Measurements from ENCODE around the gene CORO2B.

Gene CORO2B

DNA sequence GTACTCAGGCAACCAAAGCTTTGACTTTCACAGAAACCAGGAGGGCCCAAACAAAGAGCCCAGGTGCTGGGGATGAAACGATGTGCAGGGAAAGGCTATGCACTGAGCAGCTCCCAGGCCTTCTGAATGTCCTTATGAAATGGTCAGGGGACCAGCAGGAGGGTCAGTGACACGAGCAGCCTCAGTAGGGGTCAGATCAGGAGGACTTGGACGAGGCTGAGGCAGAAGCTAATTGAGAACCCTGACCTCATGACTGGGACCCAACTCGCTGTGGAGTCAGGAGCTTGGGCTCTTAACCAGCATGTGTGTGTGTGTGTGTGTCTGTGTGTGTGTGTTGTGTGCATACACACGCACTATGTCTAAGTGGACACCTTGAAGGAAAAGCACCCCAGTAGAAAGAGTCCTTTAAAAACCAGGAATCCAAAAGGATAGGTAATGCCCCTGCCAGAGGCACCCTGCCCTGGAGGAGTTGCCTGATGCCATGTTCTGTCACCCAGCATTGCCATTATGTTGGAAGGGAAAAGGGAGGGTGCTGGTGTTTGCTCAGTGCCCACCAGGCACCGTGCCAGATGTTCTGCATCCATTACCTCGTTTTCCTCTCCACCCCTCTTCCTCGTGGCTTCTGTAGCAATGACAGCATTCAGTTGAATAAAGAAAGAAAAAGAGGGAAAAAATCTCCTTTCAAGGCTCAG lies 50.9 kb downstream of the CORO2B start:
- no peak for DNase-seq (ENCODE audit: low read depth in 2 of 2)

DNA sequence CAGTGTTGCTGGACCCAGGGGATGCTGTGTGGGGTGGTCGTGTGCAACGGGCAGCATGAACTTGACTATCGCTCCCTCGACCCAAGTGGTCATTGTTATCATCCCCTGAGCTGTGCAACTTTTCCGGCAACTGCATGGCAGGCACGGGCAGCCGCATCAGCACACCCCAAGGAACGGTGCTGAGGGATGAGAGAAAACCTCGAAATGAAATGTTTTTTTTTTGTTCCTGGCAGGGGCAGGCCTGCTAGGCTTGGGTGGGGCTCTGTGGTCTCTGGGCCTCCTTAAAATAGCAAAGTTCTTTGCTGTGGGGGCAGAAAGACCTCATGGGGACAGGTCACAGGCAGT lies 51.4 kb downstream of the CORO2B start:
- no peak for DNase-seq (ENCODE audit: low read depth in 2 of 2)

- no peak for DNase-seq (ENCODE audit: low read depth in 2 of 2)
These were observed 52.0 kb downstream of the CORO2B start for GRCh38 chr15:68630836-68631235.

DNA sequence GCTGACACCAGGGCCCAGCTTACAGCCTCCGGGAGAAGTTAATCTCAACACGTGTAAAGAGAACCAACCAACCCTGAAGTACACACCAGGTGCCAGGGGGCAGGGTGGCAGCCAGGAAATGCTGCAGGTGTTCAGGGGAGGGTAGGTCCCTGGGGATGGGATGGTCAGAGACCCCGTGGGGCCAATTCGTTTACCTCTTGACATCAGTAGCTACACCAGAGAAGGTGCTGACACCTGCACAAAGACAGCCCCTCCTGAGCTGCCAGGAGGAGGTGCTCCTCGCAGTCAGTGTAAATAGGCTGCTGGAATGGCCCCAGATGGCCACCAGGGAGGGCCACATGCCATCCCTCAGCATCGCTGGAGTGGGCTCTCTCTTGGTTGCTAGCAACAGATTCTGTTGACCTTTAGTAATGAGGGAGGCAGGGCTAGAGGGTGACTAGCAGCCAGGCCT lies 52.8 kb downstream of the CORO2B start:
- no peak for DNase-seq (ENCODE audit: low read depth in 2 of 2)

GRCh38 chr15:68632101-68632500 lies 53.3 kb downstream of the CORO2B start:
- DNase-seq (ENCODE audit: low read depth in 2 of 2) = no peak

- DNase-seq (ENCODE audit: low read depth in 2 of 2) = no peak
These were observed 54.7 kb downstream of the CORO2B start for GRCh38 chr15:68633231-68634121.

DNA sequence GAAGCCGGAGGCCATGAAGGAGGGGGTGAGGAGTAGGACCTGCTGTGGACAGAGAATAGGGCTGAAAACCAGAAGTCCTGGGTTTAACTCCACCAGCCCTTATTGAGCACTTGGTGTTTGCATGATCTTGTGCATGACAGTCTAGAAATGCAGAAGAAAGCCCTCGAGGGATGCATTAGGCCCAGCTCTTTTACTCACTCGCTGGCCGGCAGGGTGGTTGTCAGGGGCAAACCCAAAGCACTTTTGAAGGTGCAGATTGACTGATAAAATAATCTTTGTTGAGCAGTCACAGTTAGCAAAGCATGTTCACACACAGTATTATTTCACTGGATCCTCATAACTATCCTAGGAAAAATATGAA lies 55.3 kb downstream of the CORO2B start:
- no peak for DNase-seq (ENCODE audit: low read depth in 2 of 2)

GRCh38 chr15:68634531-68634930 lies 55.7 kb downstream of the CORO2B start:
- DNase-seq (ENCODE audit: low read depth in 2 of 2) = no peak

DNA sequence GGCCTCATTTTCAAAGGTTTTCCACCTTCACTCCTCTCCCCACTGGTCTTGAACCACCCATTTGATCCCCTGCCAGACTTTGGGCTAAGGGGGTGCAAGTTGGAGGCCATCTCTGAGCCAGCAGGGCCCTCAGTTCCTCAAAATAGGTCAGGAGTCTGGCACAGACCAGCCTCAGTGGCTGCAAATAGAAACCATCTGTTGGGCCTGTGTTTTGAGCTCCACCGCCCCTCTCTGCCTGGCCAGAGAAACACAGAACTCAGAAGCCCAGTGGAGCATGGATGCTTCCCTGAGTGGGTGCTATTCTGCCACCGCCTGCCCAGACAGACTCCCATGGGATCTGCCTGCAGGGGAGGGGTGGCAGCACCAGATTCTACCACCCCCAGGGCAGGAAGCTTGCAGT lies 56.3 kb downstream of the CORO2B start:
- no peak for DNase-seq (ENCODE audit: low read depth in 2 of 2)

DNA sequence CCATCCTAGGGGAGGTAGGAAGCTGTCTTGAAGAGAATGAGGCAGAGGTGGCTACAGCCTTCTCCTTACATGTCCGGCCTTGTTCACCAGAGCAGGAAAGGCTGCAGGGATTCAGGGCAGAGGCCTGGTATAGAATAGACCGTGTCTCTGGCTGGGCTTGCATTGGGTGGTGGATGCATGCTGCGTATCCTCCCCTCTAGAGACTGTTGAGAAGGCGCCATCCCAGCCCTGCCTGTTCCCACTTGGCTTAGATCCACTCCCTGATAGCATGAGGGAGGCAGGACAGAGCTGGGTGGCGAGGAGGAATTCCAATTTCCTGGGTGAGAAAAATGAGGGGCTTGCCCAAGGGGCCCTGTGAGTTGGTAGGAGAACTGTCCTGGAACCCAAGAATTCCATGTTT lies 57.5 kb downstream of the CORO2B start:
- no peak for DNase-seq (ENCODE audit: low read depth in 2 of 2)

- DNase-seq (ENCODE audit: low read depth in 2 of 2) = no peak
These were observed 59.1 kb downstream of the CORO2B start for GRCh38 chr15:68637767-68638404.

DNA sequence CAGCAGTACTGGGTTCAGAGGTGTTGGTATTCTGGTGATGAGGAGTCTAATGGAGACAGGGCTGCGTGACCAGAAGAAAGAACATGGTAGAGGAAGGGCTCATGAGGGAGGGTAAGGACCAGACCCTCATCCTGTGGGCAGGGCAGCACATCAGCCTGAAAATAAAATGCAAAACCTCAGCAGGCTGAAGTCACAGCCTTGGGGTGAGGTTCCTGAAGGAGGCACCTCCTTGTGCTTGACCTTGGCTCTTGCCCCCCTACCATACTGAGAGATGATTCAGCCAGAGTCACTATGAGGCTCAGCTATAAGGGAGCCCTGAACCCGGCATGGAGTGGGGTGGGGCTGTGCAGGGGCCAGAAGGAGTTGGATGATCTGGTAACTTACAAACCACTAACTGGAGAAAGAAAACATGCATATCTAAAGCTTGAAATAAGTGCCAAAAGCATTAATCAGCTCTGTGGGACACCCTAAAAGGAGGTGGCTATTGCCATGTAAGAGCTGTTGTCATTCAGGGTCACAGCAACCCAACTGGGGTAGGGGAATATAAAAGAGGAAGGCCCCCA lies 60.2 kb downstream of the CORO2B start:
- DNase-seq (ENCODE audit: low read depth in 2 of 2) = no peak

GRCh38 chr15:68639926-68640600 lies 61.3 kb downstream of the CORO2B start:
- DNase-seq (ENCODE audit: low read depth in 2 of 2) = no peak

DNA sequence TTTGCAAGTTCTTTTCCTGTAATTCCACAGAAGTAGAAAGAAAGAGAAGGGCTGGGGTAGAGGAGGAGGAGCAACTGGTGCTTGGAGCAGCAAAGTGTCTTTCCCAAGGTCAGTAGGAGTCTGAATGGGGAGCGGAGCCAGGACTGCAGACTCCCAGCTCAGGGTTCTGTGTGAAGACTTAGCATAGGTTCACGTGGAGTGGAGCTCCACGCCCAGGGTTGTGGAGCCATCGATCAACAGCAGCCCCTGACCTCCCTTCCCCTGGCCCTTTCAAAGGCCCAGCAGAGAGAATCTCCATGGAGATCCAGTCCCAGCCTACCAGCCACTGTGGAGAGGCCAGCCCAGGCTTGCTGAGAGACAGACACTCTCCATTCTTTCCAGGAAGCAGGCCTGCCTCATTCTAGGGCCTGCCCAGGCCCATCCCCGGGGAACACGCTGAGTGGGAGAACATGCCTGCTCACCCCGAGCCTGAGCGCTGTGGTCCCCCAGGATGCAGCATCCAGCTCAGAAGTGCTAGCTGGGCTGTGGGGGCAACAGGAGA lies 62.1 kb downstream of the CORO2B start:
- DNase-seq (ENCODE audit: low read depth in 2 of 2) = no peak

- no peak for DNase-seq (ENCODE audit: low read depth in 2 of 2)
These were observed 62.6 kb downstream of the CORO2B start for GRCh38 chr15:68641376-68641775.

- no peak for DNase-seq (ENCODE audit: low read depth in 2 of 2)
These were observed 63.7 kb downstream of the CORO2B start for GRCh38 chr15:68642491-68642845.

DNA sequence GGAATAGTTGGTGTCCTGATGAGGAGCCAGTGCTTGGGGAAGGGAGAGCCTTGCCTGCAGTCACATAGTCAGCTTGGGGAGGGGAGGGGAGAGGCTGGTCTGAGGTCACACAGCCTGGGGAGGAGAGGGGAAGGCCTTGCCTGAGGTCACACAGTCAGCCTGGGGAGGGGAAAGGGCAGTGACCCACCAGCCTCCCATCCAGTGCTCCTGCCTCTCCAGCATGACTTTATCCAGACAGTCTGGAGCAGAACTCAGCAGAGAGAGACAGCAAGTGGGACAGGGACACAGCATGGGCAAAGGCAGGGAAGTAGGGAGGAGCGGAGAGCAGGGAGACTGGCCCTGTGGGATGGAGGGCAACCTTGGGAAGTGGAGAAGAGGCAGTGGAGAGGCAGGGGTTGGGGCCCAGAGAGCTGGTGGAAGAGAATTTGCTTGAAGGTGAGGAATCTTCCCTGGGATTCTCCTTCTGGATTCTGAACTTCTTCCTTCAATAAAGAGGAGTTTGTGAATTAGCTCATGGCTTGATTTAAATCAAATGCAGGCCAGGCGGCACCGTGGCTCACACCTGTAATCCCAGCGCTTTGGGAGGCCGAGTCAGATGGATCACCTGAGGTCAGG lies 64.5 kb downstream of the CORO2B start:
- no peak for DNase-seq (ENCODE audit: low read depth in 2 of 2)

- DNase-seq (ENCODE audit: low read depth in 2 of 2) = no peak
These were observed 65.5 kb downstream of the CORO2B start for GRCh38 chr15:68644083-68644904.

GRCh38 chr15:68644996-68645395 lies 66.2 kb downstream of the CORO2B start:
- no peak for DNase-seq (ENCODE audit: low read depth in 2 of 2)

DNA sequence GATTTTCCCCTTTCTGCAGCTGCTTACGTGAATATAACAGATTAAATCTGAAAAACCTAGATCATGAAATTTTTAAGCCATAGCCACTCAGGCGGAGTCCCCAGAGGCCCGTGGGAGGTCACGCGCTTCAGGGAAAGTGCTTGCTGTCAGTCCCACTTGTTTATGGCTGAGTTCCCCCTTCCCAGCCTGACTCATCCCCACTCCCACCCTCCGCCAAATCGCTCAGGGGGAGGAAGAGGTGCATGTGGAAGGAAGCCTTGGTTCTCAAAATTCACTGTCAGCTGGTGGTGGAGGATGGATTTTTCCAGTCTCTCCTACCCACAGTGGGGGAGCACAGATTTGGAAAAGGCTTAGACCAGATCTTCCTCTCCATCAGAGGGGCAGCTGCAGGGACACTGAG lies 67.4 kb downstream of the CORO2B start:
- no peak for DNase-seq (ENCODE audit: low read depth in 2 of 2)
